GM10266 (cell line): ENCODE data around the gene YEATS2.
A peak's percentile ranks its signal among the peaks of the same experiment; 100 is the strongest.
"Not testable (repeated sequence)": the region's sequence is repeated elsewhere in the genome, so short reads cannot be mapped to it uniquely, and the experiment has no call there.

Experiments used
- DNase-seq: peaks from one replicate; pipeline ENCODE4 v3.0.0; 2012; ENCODE audit errors: extremely low spot score
- CTCF ChIP-seq: IDR thresholded peaks from 2 replicates; pipeline ENCODE4 v1.5.1; 2012; ENCODE audit warnings: mild to moderate bottlenecking, low read depth; ENCODE audit not compliant: control insufficient read depth, insufficient read depth; ENCODE audit errors: missing control alignments

YEATS2 gene

GRCh38 chr3:183687705-183688104, 9.9 kb upstream of the YEATS2 start:
- TF ChIP-seq CTCF: no peak
- DNase-seq: no peak

GRCh38 chr3:183688874-183689273, 8.7 kb upstream of the YEATS2 start:
- TF ChIP-seq CTCF: no peak
- DNase-seq: no peak

- DNase-seq: not testable (repeated sequence)
Observed at GRCh38 chr3:183689621-183690020, 8.0 kb upstream of the YEATS2 start.

GRCh38 chr3:183690402-183690995, 7.1 kb upstream of the YEATS2 start:
- no peak for TF ChIP-seq CTCF
- no peak for DNase-seq

GRCh38 chr3:183692436-183692835, 5.2 kb upstream of the YEATS2 start:
- DNase-seq: no peak
- TF ChIP-seq CTCF: no peak

GRCh38 chr3:183695569-183696364, 1.8 kb upstream of the YEATS2 start:
- no peak for TF ChIP-seq CTCF
- DNase-seq: no peak

GRCh38 chr3:183697123-183697609, 431 bp upstream of the YEATS2 start:
- DNase-seq: peak; percentile 45
- no peak for TF ChIP-seq CTCF
